Mesendoderm (in vitro differentiated cells): ENCODE results near the gene AGAP6.
"Not testable (repeated sequence)": the region's sequence is repeated elsewhere in the genome, so short reads cannot be mapped to it uniquely, and the experiment has no call there.

ENCODE experiments used
- DNase-seq: peaks from one replicate; pipeline ENCODE4 v3.0.0; 2013
- H2AK5ac ChIP-seq: 2 replicates; pipeline ENCODE4 v1.6.1; 2013; ENCODE audit warnings: low read length, inconsistent platforms
- H2BK120ac ChIP-seq: 2 replicates; pipeline ENCODE4 v1.6.1; 2013; ENCODE audit warnings: low read depth, mild to moderate bottlenecking, low read length, moderate library complexity, mixed read lengths
- H2BK15ac ChIP-seq: replicated peaks from 2 replicates; pipeline ENCODE4 v1.6.1; 2013; ENCODE audit warnings: low read depth, mild to moderate bottlenecking, moderate library complexity
- H2BK5ac ChIP-seq: 2 replicates; pipeline ENCODE4 v1.6.1; 2013; ENCODE audit warnings: low read length, inconsistent platforms
- H3K18ac ChIP-seq: 2 replicates; pipeline ENCODE4 v1.6.1; 2013; ENCODE audit warnings: mild to moderate bottlenecking, low read length, mixed read lengths
- H3K23ac ChIP-seq: one replicate; pipeline ENCODE4 v1.6.1; 2013; ENCODE audit warnings: low read length
- H3K27ac ChIP-seq: 2 replicates; pipeline ENCODE4 v1.5.1; 2013; ENCODE audit warnings: low read depth, mild to moderate bottlenecking, inconsistent platforms, low read length, moderate library complexity
- H3K27me3 ChIP-seq: 2 replicates; pipeline ENCODE4 v1.6.1; 2013; ENCODE audit warnings: low read length, control low read depth, mild to moderate bottlenecking, inconsistent platforms; ENCODE audit not compliant: insufficient read depth, poor library complexity
- H3K36me3 ChIP-seq: 2 replicates; pipeline ENCODE4 v1.6.1; 2013; ENCODE audit warnings: low read length, inconsistent platforms; ENCODE audit not compliant: control insufficient read depth, insufficient read depth
- H3K4ac ChIP-seq: one replicate; pipeline ENCODE4 v1.6.1; 2013; ENCODE audit warnings: low read depth, mild to moderate bottlenecking, low read length, moderate library complexity
- H3K4me1 ChIP-seq: 2 replicates; pipeline ENCODE4 v1.6.1; 2013; ENCODE audit warnings: low read depth, low read length, inconsistent platforms; ENCODE audit not compliant: control insufficient read depth
- H3K4me2 ChIP-seq: 2 replicates; pipeline ENCODE4 v1.6.1; 2013; ENCODE audit warnings: low read length
- H3K4me3 ChIP-seq: 2 replicates; pipeline ENCODE4 v1.5.1; 2013; ENCODE audit warnings: mild to moderate bottlenecking, low read length
- H3K56ac ChIP-seq: one replicate; pipeline ENCODE4 v1.6.1; 2013; ENCODE audit warnings: low read length
- H3K79me1 ChIP-seq: 2 replicates; pipeline ENCODE4 v1.6.1; 2013; ENCODE audit warnings: low read length, inconsistent platforms
- H3K79me2 ChIP-seq: 2 replicates; pipeline ENCODE4 v1.6.1; 2013; ENCODE audit warnings: mild to moderate bottlenecking, low read length; ENCODE audit not compliant: control insufficient read depth, insufficient read depth
- H3K9ac ChIP-seq: 2 replicates; pipeline ENCODE4 v1.6.1; 2013; ENCODE audit warnings: low read length, inconsistent platforms
- H4K5ac ChIP-seq: one replicate; pipeline ENCODE4 v1.6.1; 2013; ENCODE audit warnings: low read length
- H4K8ac ChIP-seq: one replicate; pipeline ENCODE4 v1.6.1; 2013; ENCODE audit warnings: low read depth, mild to moderate bottlenecking, control low read depth, low read length, moderate library complexity
- WGBS: extraction: QIAGEN DNeasy Blood & Tissue Kit; methylation state at CpG from one replicate; pipeline ENCODE4 v1.1.7; 2013; ENCODE audit warnings: low lambda C conversion rate, missing lambda C conversion rate; ENCODE audit not compliant: insufficient coverage; ENCODE audit errors: extremely low coverage; 5-methylcytosine and 5-hydroxymethylcytosine counted together

Gene AGAP6

GRCh38 chr10:50027195-50027594, 39.0 kb downstream of the AGAP6 start:
- Histone ChIP-seq H2BK120ac (no peak overlapping the region), H3K4me2 (no peak overlapping the region), H3K56ac (no peak overlapping the region), H3K4me1 (no peaks in the 10 kb centered on the region), H3K23ac (no peak overlapping the region), H3K27ac (no peak overlapping the region), H3K27me3 (no peaks in the 10 kb centered on the region), H4K5ac (no peak overlapping the region), H3K18ac (no peak overlapping the region), H4K8ac (no peak overlapping the region), H2AK5ac (no peak overlapping the region), H3K79me1 (no peaks in the 10 kb centered on the region), H3K4ac (no peak overlapping the region), H3K4me3 (no peak overlapping the region), H2BK15ac (no peak overlapping the region), H3K9ac (no peak overlapping the region), H3K36me3 (no peaks in the 10 kb centered on the region), H2BK5ac (no peak overlapping the region), H3K79me2 (no peaks in the 10 kb centered on the region)
- no peak for DNase-seq
- no CpG with 5 or more reads among the region's 13 CpGs for WGBS

DNA sequence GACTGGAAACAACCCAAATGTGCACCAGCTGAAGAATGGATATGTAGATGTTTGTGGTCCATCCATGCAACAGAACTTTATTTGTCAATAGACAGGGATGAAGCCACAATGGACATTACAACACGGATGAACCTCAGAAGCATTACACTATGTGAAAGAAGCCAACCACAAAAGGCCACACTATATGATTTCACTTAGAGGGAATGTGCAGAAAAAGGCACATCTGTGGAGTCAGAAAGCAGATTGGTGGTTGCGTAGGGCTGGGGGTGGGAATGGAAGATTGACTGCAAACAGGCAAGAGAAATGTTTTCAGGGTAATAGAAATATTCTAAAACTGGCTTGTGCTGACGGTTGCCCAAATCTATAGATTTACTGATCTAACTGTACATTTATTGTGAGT, 45.3 kb downstream of the AGAP6 start:
- Histone ChIP-seq H3K4me3 (no peak overlapping the region), H2BK5ac (no peak overlapping the region), H4K8ac (no peak overlapping the region), H2BK120ac (no peak overlapping the region), H3K79me2 (no peaks in the 10 kb centered on the region), H4K5ac (no peak overlapping the region), H3K23ac (no peak overlapping the region), H3K36me3 (no peaks in the 10 kb centered on the region), H3K4me1 (no peaks in the 10 kb centered on the region), H3K27me3 (no peaks in the 10 kb centered on the region), H2AK5ac (no peak overlapping the region), H3K18ac (no peak overlapping the region), H3K79me1 (no peaks in the 10 kb centered on the region), H3K4ac (no peak overlapping the region), H3K56ac (no peak overlapping the region), H3K27ac (no peak overlapping the region), H2BK15ac (no peak overlapping the region), H3K9ac (no peak overlapping the region), H3K4me2 (no peak overlapping the region)
- DNase-seq, result no peak
- WGBS, result no CpG with 5 or more reads among the region's 3 CpGs

GRCh38 chr10:50035337-50035736, 47.1 kb downstream of the AGAP6 start:
- not testable (repeated sequence) for H3K36me3 ChIP-seq, H3K56ac ChIP-seq, H3K79me2 ChIP-seq, H3K18ac ChIP-seq, H4K8ac ChIP-seq, H2BK5ac ChIP-seq, H3K27me3 ChIP-seq, H3K79me1 ChIP-seq, H3K4me3 ChIP-seq, H3K4me2 ChIP-seq, H2AK5ac ChIP-seq, H3K27ac ChIP-seq, H3K9ac ChIP-seq, H3K4ac ChIP-seq, H2BK15ac ChIP-seq, H4K5ac ChIP-seq, H3K4me1 ChIP-seq, H2BK120ac ChIP-seq, H3K23ac ChIP-seq
- WGBS, result no CpG with 5 or more reads among the region's 4 CpGs
- peak; percentile 41 for DNase-seq

- Histone ChIP-seq H3K79me1 (no peaks in the 10 kb centered on the region), H3K56ac (no peak overlapping the region), H3K4ac (no peak overlapping the region), H4K8ac (no peak overlapping the region), H3K4me2 (no peak overlapping the region), H4K5ac (no peak overlapping the region), H2BK120ac (no peak overlapping the region), H3K18ac (no peak overlapping the region), H2AK5ac (no peak overlapping the region), H2BK15ac (no peak overlapping the region), H3K23ac (no peak overlapping the region), H3K4me3 (no peak overlapping the region), H3K36me3 (no peaks in the 10 kb centered on the region), H3K27me3 (no peaks in the 10 kb centered on the region), H2BK5ac (no peak overlapping the region), H3K4me1 (no peaks in the 10 kb centered on the region), H3K27ac (no peak overlapping the region), H3K9ac (no peak overlapping the region), H3K79me2 (no peaks in the 10 kb centered on the region)
- no CpG with 5 or more reads among the region's 5 CpGs for WGBS
- peak; percentile 7 for DNase-seq
These were observed 56.9 kb downstream of the AGAP6 start for GRCh38 chr10:50044941-50045664.

GRCh38 chr10:50046457-50046856, 58.3 kb downstream of the AGAP6 start:
- no CpG with 5 or more reads among the region's 9 CpGs for WGBS
- H3K4me2 ChIP-seq, H4K5ac ChIP-seq, H3K79me2 ChIP-seq, H3K79me1 ChIP-seq, H3K27ac ChIP-seq, H3K18ac ChIP-seq, H3K4me3 ChIP-seq, H3K56ac ChIP-seq, H3K4ac ChIP-seq, H3K4me1 ChIP-seq, H3K23ac ChIP-seq, H3K27me3 ChIP-seq, H3K9ac ChIP-seq, H2BK5ac ChIP-seq, H3K36me3 ChIP-seq, H2AK5ac ChIP-seq, H2BK15ac ChIP-seq, H2BK120ac ChIP-seq, H4K8ac ChIP-seq: not testable (repeated sequence)
- peak; percentile 3 for DNase-seq

- H3K9ac ChIP-seq, H3K4ac ChIP-seq, H2BK15ac ChIP-seq, H3K27ac ChIP-seq, H4K5ac ChIP-seq, H3K4me3 ChIP-seq, H3K18ac ChIP-seq, H2BK120ac ChIP-seq, H3K79me2 ChIP-seq, H3K4me1 ChIP-seq, DNase-seq, H3K36me3 ChIP-seq, H4K8ac ChIP-seq, H3K79me1 ChIP-seq, H2BK5ac ChIP-seq, H3K56ac ChIP-seq, H3K27me3 ChIP-seq, H3K4me2 ChIP-seq, H3K23ac ChIP-seq, H2AK5ac ChIP-seq: not testable (repeated sequence)
- no CpG with 5 or more reads among the region's 5 CpGs for WGBS
These were observed 59.4 kb downstream of the AGAP6 start for GRCh38 chr10:50047594-50047993.
